Stimulated activated CD4-positive, alpha-beta T cell treated with anti-CD3 and anti-CD28 coated beads, TNF-alpha, amount 100 ng/mL, for 1 hour (primary cell): ENCODE results near the gene GPR45.
"Not testable (repeated sequence)": the region's sequence is repeated elsewhere in the genome, so short reads cannot be mapped to it uniquely, and the experiment has no call there.

Source experiments
- DNase-seq, 3 donors: peaks; one replicate each; pipeline ENCODE4 v3.0.0-alpha.2; 2020; ENCODE audit warnings: low read depth in 3 of 3, low spot score in 1 of 3

The GPR45 gene

DNA sequence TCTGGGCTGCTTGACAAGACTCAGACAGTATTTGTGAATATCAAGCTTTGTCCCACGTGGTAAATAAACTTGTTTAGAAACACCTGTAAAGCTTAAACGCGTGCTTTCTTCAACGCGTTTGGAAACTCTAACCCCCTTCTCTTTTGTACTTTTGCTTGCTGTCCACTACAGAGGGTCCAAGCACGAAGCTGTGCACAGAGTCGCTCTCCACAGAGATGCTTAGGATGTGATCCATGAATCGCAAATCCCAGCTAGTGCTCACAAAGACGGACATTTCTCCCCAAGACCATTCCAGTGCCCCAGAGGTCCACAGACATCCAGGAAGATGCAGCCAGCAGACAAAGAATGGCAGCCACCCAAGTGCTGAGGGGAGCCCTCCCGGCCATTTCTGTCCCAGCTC is at the start of gene GPR45:
TSS of gene GPR45 (plus strand) at position 301 of the 400 bp plus-strand sequence. CDS start 116 bp downstream, outside the sequence.
- no peak for DNase-seq

DNA sequence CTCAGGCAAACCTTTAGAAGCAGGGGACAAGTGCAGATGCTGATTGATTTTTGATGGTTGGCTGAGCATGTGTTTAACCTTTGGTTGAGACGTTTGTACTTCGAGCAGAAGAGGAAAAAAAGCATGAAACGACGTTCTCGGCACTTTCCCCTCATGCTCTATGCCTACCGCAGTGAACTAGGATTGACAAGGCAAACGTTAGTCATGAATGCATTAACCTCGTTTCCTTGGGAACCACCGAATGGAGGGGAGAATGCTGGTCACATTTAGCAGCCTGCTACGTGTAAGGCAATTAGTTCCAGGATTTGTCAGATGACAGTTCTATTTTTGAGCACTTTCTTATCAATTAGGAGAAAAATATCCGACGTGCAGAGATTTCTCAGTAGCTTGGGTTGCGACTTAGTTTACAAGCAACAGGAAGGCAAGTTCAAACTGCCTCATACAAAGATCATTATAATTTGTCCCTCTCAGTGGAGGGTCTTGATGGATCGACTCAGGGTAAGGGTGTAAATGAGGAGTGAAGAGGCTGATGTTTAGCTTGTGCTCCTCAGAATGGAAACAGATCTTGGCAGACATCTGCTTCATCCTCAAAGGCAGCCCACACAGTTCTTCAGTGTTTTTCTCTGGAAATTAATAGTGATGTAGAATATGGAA is 47.4 kb upstream of the GPR45 start:
- no peak for DNase-seq

DNA sequence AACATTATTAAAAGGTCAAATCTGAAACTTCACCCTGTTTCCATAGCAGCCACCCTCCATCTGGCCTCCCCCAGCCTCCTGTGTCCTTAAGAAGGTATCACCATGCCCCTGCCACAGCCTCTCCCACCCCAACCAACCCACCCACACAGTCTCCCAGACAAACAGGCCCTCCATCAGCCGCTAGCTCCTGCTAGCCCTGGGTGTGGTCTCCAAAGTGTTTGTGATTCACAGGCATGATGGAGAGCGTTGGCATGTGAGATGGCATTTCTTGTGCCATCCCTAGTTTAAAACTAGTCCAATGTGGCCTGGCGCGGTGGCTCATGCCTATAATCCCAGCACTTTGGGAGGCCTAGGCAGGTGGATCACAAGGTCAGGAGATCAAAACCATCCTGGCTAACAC is 44.9 kb upstream of the GPR45 start:
- DNase-seq = no peak

DNA sequence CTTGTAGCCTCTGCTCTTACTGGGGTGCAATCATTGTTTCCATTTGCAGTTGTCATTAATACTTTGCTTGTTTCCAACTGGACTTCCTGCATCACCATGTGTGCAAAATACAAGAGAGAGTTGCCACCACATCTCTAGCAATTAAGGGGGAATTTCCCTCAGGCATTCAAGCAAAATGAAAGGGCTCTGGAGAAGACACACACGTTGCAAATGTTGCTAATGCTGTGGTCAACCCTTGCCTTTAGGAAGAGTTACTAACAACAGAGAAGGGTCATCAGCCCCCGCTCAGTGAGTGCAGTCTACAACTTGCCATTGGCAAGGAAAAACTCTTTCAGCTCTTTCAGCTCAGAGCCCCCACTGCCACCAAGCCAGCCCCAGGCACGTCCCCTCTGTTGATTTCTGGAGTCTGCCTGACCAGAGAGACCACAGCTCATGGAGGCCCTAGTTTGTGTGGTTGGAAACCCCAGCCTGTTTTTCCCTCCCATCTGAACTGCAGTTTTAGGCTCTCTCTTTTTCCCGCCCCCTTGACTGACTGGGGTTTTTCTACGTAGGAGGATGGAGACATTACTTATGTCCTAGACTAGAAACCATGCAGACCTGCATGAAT is 25.9 kb upstream of the GPR45 start:
- no peak for DNase-seq

GRCh38 chr2:105220604-105221003 is 20.9 kb upstream of the GPR45 start:
- no peak for DNase-seq

GRCh38 chr2:105224444-105224843 is 17.1 kb upstream of the GPR45 start:
- no peak for DNase-seq

- DNase-seq = no peak
Observed at GRCh38 chr2:105231232-105231619, 10.3 kb upstream of the GPR45 start.

DNA sequence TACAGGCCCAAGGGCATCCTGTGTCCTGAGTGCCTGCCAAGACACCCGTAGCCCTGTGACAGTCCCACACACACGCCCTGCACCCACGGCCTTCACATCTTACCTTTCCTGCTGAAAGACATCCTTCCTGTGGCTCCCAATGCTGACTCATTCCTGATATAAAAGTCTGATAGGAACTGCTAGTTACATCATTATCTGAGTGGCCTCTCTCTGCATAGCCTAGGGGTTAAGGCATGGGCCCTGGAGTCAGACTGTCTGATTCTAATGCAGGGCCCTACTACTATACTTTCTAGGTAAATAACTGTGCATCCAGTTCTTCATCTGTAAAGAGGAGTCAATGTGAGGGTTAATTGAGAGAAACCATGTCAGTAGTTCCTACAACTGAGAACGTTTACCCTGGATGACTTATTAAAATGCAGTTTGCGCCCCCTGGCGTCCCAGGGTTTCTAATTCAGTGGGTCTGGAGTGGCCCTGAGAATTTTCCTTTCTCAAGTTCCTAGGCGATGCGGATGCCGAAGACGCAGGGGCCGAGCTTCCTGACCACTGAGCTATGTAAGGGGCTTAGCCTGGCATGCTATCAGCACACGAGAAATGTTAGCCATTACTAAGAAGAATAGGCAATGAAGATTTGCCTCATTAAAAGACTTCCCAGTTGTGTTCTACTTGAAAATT is 6.0 kb upstream of the GPR45 start:
- DNase-seq = peak in 1 of 3 donors; percentile 58

DNA sequence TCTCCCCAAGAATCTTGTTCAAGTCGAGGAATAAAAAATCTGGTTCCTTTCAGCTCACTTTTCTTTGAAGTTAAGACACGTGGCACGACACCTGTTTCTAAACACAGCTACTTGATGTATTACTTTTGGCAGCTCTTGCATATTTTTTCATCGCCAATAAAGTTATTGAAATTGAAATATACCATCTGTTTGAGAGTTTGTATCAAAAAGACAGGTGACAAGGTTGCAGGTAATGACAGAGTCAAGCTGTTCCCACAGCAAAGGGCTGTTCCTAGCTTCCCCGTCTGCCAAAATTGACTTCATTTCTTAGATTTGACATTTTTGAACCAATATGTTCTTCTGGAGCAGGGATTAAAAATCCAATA is 5.5 kb upstream of the GPR45 start:
- no peak for DNase-seq

DNA sequence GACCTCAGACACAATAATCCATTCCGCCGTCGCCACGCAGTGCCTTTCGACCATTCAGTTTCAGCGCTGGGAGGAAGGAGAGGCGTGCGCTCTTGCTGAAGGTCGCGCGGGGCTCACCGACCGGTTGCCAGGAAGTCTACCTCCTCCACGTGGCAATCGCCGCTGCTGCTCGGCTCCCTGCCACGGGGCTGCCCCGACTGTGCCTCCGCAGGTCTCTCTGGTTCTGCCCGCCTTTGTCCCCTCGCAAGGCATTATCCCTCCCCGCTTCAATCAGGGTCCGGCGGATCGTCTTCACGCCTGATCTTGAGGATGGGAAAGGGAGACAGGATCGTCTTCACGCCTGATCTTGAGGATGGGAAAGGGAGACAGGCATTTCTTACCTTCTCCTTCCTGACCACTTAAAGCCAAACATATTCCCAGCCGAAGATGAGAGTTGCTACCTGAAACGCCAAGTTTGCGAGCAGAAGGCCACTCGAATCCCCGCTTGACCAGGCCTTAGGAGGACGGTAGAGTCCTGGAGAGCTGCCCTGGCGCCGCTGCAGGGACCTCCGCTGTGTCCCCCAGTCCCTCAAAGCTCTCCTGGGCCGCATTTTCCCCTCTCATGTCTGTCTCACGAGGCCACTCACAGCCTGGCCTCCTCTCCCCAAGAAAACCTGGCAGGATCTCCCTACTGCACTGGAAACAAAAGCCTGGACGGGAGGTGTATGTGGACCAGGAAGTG is 4.3 kb upstream of the GPR45 start:
- DNase-seq = peak in 1 of 3 donors; percentile 7

- no peak for DNase-seq
Observed at GRCh38 chr2:105238664-105239240, 2.8 kb upstream of the GPR45 start.

GRCh38 chr2:105239924-105240323 is 1.6 kb upstream of the GPR45 start:
- no peak for DNase-seq

DNA sequence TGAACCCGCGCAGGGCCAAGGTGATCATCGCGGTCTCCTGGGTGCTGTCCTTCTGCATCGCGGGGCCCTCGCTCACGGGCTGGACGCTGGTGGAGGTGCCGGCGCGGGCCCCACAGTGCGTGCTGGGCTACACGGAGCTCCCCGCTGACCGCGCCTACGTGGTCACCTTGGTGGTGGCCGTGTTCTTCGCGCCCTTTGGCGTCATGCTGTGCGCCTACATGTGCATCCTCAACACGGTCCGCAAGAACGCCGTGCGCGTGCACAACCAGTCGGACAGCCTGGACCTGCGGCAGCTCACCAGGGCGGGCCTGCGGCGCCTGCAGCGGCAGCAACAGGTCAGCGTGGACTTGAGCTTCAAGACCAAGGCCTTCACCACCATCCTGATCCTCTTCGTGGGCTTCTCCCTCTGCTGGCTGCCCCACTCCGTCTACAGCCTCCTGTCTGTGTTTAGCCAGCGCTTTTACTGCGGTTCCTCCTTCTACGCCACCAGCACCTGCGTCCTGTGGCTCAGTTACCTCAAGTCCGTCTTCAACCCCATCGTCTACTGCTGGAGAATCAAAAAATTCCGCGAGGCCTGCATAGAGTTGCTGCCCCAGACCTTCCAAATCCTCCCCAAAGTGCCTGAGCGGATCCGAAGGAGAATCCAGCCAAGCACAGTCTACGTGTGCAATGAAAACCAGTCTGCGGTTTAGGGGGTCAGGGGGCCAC is 897 bp downstream of the GPR45 start:
- no peak for DNase-seq

- DNase-seq = no peak
Observed at GRCh38 chr2:105243961-105244360, 2.4 kb downstream of the GPR45 start.

DNA sequence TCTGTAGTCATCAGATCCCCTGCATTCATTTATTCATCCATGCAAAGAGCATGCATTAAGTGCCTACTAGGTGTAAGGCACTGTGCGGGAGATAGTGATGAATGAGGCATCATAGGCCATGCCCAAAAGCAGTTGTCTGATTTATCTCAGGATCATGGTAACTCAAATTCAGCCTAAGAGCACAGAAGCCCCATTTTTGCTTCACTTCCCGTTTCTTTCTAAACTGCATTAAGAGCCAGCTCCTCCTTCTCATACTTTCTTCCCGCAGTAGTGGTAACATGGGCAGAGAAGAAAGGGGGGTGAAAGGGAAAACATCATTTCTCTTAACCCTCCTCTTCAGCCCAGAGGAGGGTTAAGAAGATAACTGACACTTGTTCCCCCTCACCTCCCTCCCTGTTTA is 2.9 kb downstream of the GPR45 start:
- DNase-seq = no peak

- DNase-seq = no peak
Observed at GRCh38 chr2:105248316-105249070, 7.0 kb downstream of the GPR45 start.

GRCh38 chr2:105249181-105249580 is 7.6 kb downstream of the GPR45 start:
- no peak for DNase-seq

- no peak for DNase-seq
Observed at GRCh38 chr2:105249891-105250290, 8.3 kb downstream of the GPR45 start.

GRCh38 chr2:105251016-105251648 is 9.6 kb downstream of the GPR45 start:
- DNase-seq = not testable (repeated sequence)

DNA sequence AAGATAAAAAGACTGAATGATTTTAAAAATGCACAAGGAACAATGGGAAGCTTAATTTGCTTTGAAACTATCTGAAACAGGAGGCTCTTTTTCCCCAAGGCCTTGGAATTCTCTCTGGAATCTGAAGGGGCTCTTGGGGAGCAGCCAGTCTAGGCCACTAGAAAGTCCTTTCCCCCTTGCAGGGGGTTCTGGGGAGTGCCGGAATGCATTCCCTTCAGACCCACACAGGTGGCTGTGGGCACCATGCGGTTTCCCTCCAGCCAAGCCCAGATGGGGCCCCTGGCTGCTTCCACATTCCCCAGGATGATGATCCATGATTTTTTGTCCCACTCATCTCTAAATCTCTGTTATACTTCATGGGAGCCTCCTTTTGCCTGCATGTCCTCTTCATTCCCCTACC is 10.7 kb downstream of the GPR45 start:
- DNase-seq = no peak
